Activated naive CD8-positive, alpha-beta T cell treated with anti-CD3 and anti-CD28 coated beads, Interleukin-2, amount 10 ng/mL, durations not matched to agents 7 days and 5 days (primary cell): ENCODE measurements around the gene P2RX7. TPM values are rescaled to one million over a fixed set of nuclear protein-coding genes. Genes with fewer than 3 reads are reported as not detected.
A peak's percentile ranks its signal among the peaks of the same experiment; 100 is the strongest.

ENCODE experiments used
- ATAC-seq: fragments of 150-1000 bp; cut with Tn5 transposase; one replicate; pipeline ENCODE4 v1.10.0; 2021; ENCODE audit warnings: low read depth, moderate library complexity
- POLR2A ChIA-PET: fragments of 350-600 bp; sonication (Branson Sonifier 250); formaldehyde crosslinking; loops from one replicate; lab custom pipeline; 2021; ENCODE audit warnings: antibody characterized with exemption; lab: Charles Lee
- DNase-seq: peaks from one replicate; pipeline ENCODE4 v3.0.0; 2021
- H3K27ac Mint-ChIP-seq: one replicate; pipeline ENCODE4 v1.8.0; 2022; ENCODE audit warnings: mild to moderate bottlenecking, mixed read lengths
- H3K27me3 Mint-ChIP-seq: one replicate; pipeline ENCODE4 v1.8.0; 2022; ENCODE audit warnings: mild to moderate bottlenecking, moderate library complexity, mixed read lengths
- H3K36me3 Mint-ChIP-seq: one replicate; pipeline ENCODE4 v1.8.0; 2021; ENCODE audit warnings: mild to moderate bottlenecking, mixed read lengths
- H3K4me1 Mint-ChIP-seq: one replicate; pipeline ENCODE4 v1.8.0; 2021; ENCODE audit warnings: mixed read lengths
- H3K4me3 Mint-ChIP-seq: one replicate; pipeline ENCODE4 v1.8.0; 2022; ENCODE audit warnings: mild to moderate bottlenecking, moderate library complexity, mixed read lengths
- H3K9me3 Mint-ChIP-seq: one replicate; pipeline ENCODE4 v1.8.0; 2021; ENCODE audit warnings: mixed read lengths
- total RNA-seq, 2 experiments: library from RNA; stranded (reverse); gene quantifications; one replicate each; pipeline ENCODE4 v1.2.3, GENCODE V29; 2021

The P2RX7 gene
- total RNA-seq, 2 experiments from 2014 or later: 6.6 to 7.0 TPM

DNA sequence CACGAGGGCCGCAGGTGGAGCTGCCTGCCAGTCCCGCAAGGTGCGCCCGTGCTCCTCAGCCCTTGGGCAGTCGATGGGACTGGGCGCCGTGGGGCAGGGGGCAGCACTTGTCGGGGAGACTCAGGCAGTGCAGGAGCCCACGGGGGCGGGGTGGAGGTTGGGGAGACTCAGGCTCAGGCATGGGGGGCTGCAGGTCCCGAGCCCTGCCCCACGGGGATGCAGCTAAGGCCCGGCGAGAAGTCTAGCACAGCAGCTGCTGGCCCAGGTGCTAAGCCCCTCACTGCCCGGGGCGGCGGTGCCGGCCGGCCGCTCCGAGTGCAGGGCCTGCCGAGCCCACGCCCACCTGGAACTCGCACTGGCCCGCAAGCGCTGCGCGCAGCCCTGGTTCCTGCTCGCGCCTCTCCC lies 39.2 kb upstream of the P2RX7 start:
- Mint-ChIP-seq H3K4me3 (no peak overlapping the region), H3K9me3 (no peaks in the 10 kb centered on the region), H3K36me3 (peaks cover 2% of the 10 kb centered on the region), H3K4me1 (peaks cover 33% of the 10 kb centered on the region), H3K27ac (peak overlapping the region; percentile 91), H3K27me3 (peaks cover 4% of the 10 kb centered on the region)
- DNase-seq (no peak), ATAC-seq (no peak)
- POLR2A ChIA-PET: interaction anchor here (1.0 to 2.5 kb wide), 6 partner anchors 16 to 130 kb away, joined by 3 to 18 read pairs (median 7); partner anchors contain the start of gene OASL

DNA sequence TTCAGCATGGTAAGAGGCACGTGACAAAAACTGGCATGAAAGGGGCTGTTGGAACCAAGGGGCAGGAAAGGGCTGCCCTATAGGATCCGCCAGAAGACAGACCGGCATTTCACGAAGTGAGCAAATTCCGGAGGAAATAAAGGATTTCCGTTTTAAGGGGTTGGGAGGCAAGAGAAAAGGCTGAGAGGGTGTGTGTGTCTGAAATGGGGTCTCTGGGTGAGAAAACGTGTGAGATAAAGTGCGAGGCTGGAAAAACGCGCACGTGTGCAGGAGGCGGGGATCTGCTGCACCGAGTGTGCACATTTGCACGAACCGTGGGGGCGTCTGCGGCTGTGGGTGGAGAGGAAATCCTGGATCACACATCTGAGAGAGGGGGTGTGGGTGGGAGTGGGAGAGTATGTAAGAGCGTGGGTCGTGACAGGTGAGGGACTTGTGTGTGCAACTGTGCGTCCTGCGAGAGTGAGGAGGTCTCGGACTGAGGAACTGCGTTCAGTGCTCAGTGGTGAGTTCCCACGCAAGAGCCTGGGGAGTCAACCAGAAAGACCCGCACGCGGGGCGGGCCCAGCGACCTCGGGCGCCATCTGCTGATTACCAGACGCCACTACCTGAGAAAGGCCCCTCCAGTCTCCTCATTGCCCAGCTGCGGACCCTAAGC lies 37.0 kb upstream of the P2RX7 start:
- peaks cover 8% of the 10 kb centered on the region for H3K27me3 Mint-ChIP-seq
- POLR2A ChIA-PET: interaction anchor here (0.5 to 2.2 kb wide), 3 partner anchors 9 to 35 kb away, joined by 3 to 10 read pairs (median 6); no protein-coding TSS in a partner anchor
- peaks cover 5% of the 10 kb centered on the region for H3K36me3 Mint-ChIP-seq
- peak; percentile 74 for ATAC-seq
- peak; percentile 84 for DNase-seq
- H3K9me3 Mint-ChIP-seq: peaks cover 8% of the 10 kb centered on the region
- H3K4me3 Mint-ChIP-seq: peak overlapping the region; percentile 92
- H3K27ac Mint-ChIP-seq: peak overlapping the region; percentile 89
- H3K4me1 Mint-ChIP-seq: peaks cover 31% of the 10 kb centered on the region

DNA sequence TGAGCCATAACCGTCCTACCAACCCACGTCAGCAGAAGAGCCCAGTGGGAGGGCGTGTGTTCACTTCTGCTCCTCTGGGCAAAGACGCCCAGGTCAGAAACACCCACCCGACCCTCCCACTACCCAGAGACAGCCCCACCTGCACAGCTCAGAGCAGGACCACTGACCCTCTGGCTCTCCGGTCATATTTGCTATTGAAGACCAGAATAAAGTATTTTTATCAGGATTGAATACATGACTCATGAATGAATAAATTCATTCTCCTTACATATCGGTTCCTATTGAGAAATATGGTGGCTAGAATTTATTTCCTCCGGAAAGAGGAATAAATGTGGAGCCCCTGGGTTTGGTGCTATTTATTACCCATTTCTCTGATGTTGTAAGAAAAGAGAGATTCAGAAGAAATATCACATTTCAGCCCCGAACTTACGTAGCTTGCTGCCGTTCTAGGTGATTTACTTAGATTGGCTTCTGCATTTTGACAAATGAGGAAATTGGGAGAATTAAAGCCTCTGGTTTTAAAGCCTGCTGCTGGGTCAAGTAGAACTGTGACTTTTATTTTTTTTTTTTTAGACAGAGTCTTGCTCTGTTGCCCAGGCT lies 36.4 kb upstream of the P2RX7 start:
- POLR2A ChIA-PET: interaction anchor here (1.1 to 2.2 kb wide), 2 partner anchors 9 to 36 kb away, joined by 3 to 10 read pairs; no protein-coding TSS in a partner anchor
- H3K27ac Mint-ChIP-seq: peak overlapping the region; percentile 89
- H3K4me1 Mint-ChIP-seq: peaks cover 31% of the 10 kb centered on the region
- no peak for DNase-seq
- H3K36me3 Mint-ChIP-seq: peaks cover 3% of the 10 kb centered on the region
- H3K4me3 Mint-ChIP-seq: peak overlapping the region; percentile 92
- peaks cover 8% of the 10 kb centered on the region for H3K9me3 Mint-ChIP-seq
- H3K27me3 Mint-ChIP-seq: peaks cover 8% of the 10 kb centered on the region
- ATAC-seq: no peak

DNA sequence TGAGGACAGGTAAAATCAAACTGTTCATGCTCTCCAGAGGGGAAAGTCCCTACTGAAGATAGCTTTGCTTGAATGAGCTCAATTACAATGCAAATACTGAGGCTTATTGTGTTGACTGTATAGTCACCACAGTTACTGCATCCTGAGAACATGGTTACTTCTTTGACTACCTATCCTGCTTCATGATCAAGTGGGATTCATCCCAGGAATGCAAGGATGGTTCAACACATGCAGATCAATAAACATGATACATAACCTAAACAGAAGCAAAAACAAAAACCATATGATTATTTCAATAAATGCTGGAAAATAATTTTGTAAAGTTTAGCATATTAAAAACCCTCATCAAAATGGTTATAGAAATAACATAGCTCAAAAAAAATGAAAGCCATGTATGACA lies 32.9 kb upstream of the P2RX7 start:
- H3K4me3 Mint-ChIP-seq: no peak overlapping the region
- H3K27ac Mint-ChIP-seq: no peak overlapping the region
- peaks cover 3% of the 10 kb centered on the region for H3K36me3 Mint-ChIP-seq
- POLR2A ChIA-PET: no interaction called here
- ATAC-seq (no peak), DNase-seq (no peak)
- peaks cover 8% of the 10 kb centered on the region for H3K9me3 Mint-ChIP-seq
- H3K27me3 Mint-ChIP-seq: peaks cover 8% of the 10 kb centered on the region
- H3K4me1 Mint-ChIP-seq: peaks cover 12% of the 10 kb centered on the region

DNA sequence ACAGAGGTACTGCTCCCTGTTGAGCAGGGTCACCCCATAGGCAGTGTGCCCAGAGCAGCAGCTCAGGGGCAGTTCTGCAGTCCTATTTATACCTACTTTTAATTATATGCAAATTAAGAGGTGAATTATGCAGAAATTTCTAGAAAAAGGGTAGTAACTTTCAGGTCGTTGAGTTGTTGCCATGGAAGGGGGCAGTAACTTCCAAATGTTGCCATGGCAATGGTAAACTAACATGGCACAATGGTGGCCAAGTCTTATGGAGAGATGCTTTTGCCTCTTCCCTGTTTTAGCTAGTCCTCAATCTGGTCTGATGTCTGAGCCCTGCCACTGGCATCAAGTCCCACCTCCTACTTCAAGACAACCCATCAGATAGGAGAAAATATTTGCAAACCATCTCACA lies 30.4 kb upstream of the P2RX7 start:
- H3K4me1 Mint-ChIP-seq: no peaks in the 10 kb centered on the region
- ATAC-seq (no peak), DNase-seq (no peak)
- no peak overlapping the region for H3K27ac Mint-ChIP-seq
- peaks cover 8% of the 10 kb centered on the region for H3K9me3 Mint-ChIP-seq
- peaks cover 4% of the 10 kb centered on the region for H3K27me3 Mint-ChIP-seq
- POLR2A ChIA-PET: no interaction called here
- H3K36me3 Mint-ChIP-seq: peaks cover 3% of the 10 kb centered on the region
- H3K4me3 Mint-ChIP-seq: no peak overlapping the region

DNA sequence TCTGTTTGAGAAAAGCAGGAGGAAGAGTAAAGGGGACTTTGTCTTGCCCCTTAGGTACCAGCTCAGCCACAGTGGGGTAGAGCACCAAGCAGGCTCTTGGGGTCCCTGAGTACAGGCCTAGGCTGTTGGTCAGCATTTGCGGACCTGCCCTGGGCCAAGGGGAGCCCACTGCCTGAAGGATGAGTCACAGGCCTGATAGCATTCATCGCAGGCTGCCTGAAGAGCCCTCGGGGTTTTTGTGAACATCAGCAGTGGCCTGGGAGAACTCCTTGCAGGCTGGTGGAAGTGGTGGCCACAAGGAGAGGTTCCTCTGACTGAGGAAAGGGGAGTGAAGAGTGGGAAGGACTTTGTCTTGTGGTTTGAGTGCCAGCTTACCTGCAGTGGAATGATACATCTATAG lies 25.0 kb upstream of the P2RX7 start:
- no peaks in the 10 kb centered on the region for H3K36me3 Mint-ChIP-seq
- DNase-seq (no peak), ATAC-seq (no peak)
- H3K9me3 Mint-ChIP-seq: no peaks in the 10 kb centered on the region
- POLR2A ChIA-PET: no interaction called here
- no peaks in the 10 kb centered on the region for H3K27me3 Mint-ChIP-seq
- no peak overlapping the region for H3K4me3 Mint-ChIP-seq
- no peak overlapping the region for H3K27ac Mint-ChIP-seq
- peaks cover 3% of the 10 kb centered on the region for H3K4me1 Mint-ChIP-seq

DNA sequence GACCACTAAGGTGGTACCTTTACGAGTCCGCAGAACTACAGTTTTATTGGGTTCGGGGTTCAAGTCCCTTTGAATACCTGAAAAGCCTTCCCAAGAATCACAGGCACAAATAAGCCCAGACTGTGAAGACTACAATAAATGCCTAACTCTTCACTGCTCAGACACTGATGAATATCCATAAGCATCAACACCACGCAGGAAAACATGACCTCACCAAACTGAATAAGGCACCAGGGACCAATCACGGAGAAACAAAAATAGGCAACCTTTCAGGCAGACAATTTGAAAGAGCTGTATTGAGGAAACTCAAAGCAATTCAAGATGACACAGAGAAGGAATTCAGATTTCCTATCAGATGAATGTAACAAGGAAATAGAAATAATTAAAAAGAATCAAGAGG lies 24.2 kb upstream of the P2RX7 start:
- Mint-ChIP-seq H3K9me3 (no peaks in the 10 kb centered on the region), H3K4me3 (no peak overlapping the region), H3K36me3 (no peaks in the 10 kb centered on the region), H3K4me1 (peaks cover 9% of the 10 kb centered on the region), H3K27ac (no peak overlapping the region), H3K27me3 (no peaks in the 10 kb centered on the region)
- DNase-seq (no peak), ATAC-seq (no peak)
- POLR2A ChIA-PET: no interaction called here

DNA sequence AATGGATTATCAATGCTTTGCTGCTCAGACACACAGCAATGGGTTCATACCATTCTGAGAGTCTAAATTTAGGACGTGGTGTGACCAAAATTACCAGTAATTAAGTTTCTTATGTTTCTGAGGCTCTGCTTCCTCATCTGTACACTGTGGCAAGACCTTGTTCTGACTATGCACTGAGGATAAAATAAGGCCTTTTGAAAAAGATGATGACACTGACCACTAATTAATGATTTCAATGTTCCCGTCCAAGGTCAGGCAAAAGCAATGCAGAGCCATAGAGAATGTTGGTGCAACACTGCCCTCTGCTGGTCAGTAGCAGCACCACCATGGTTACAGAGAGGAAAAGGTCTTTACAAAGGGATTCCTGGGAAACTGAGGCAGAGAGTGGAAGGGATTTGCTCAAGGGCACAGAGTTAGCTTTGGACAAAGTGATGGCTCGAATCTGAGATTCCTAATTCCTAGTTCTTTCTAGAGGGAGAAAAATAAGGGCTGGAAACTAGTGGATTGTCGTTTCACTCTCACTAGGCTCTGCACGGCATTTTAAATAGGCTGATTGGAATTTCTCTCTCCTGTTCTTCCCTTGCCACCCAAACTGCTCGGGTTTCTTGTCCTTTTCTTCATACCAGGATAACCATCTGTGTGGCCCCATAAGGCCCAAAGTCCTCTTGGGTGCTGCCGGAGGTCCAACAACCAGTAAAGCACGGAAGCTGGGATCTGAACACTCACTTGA lies 22.3 kb upstream of the P2RX7 start:
- Mint-ChIP-seq H3K9me3 (no peaks in the 10 kb centered on the region), H3K4me1 (peaks cover 9% of the 10 kb centered on the region), H3K27me3 (no peaks in the 10 kb centered on the region), H3K4me3 (no peak overlapping the region), H3K27ac (peak overlapping the region; percentile 7), H3K36me3 (no peaks in the 10 kb centered on the region)
- POLR2A ChIA-PET: interaction anchor here (1.7 kb wide), 1 partner anchor 50 kb away, joined by 4 read pairs; no protein-coding TSS in a partner anchor
- ATAC-seq (peak; percentile 78), DNase-seq (peak; percentile 53)

DNA sequence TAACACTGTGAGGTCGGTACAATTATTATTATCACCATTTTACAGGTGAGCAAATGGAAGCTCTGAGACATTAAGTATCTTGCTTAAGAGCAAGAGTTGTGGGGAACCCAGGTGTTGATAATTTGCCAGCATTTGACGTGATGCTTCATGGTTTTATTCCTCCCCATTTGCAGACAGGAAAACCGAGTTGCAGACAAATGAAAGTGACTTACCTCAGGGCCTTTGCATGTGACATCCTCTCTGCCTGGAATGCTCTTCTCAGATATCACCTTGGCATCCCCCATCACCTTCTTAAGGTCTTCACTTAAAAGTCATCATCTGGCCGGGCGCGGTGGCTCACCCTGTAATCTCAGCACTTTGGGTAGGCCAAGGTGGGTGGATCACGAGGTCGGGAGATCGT lies 21.0 kb upstream of the P2RX7 start:
- no peak for DNase-seq
- Mint-ChIP-seq H3K4me3 (no peak overlapping the region), H3K9me3 (no peaks in the 10 kb centered on the region), H3K27ac (no peak overlapping the region), H3K27me3 (no peaks in the 10 kb centered on the region), H3K4me1 (peaks cover 9% of the 10 kb centered on the region), H3K36me3 (no peaks in the 10 kb centered on the region)
- POLR2A ChIA-PET: no interaction called here
- ATAC-seq: no peak

DNA sequence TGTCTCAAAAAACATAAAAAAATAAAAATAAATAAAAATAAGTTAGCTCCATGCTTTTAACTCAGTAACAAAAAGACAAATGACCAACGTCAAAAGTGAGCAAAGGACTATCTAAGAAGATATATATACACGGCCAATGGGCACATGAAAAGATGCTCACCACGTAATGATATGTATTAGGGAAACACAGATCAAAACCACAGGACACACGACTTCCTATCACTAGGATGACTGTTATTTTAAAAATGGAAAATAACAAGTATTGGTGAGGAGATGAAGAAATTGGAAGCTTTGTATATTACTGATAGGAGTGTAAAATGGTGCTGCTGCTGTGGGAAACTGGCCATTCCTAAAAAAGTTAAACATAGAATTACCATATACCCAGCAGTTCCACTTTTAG lies 20.2 kb upstream of the P2RX7 start:
- POLR2A ChIA-PET: interaction anchor here (0.7 to 1.5 kb wide), 2 partner anchors 16 to 107 kb away, joined by 3 to 5 read pairs; no protein-coding TSS in a partner anchor
- Mint-ChIP-seq H3K4me1 (peaks cover 9% of the 10 kb centered on the region), H3K27me3 (peaks cover 3% of the 10 kb centered on the region), H3K27ac (no peak overlapping the region), H3K36me3 (no peaks in the 10 kb centered on the region), H3K4me3 (no peak overlapping the region), H3K9me3 (no peaks in the 10 kb centered on the region)
- no peak for ATAC-seq
- DNase-seq: no peak

DNA sequence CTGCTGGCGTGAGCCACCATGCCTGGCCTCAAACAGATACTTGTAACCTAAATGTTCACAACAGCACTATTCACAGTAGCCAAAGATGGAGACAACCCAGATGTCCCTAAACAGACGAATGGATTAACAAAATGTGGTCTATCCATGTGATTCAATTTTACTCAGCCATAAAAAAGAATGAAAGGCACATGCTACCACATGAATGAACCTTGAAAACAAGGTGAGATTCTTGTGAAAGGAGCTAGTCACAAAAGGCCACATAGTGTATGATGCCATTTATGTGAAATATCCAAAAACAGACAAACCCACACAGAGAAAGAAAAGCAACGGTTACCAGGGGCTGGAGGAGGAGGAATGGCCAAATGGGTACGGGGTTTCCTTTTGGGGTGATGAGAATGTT lies 19.6 kb upstream of the P2RX7 start:
- POLR2A ChIA-PET: interaction anchor here (1.5 kb wide), 1 partner anchor 108 kb away, joined by 3 read pairs; no protein-coding TSS in a partner anchor
- Mint-ChIP-seq H3K27me3 (peaks cover 3% of the 10 kb centered on the region), H3K36me3 (no peaks in the 10 kb centered on the region), H3K27ac (no peak overlapping the region), H3K4me3 (no peak overlapping the region), H3K4me1 (peaks cover 9% of the 10 kb centered on the region), H3K9me3 (no peaks in the 10 kb centered on the region)
- DNase-seq (no peak), ATAC-seq (no peak)

DNA sequence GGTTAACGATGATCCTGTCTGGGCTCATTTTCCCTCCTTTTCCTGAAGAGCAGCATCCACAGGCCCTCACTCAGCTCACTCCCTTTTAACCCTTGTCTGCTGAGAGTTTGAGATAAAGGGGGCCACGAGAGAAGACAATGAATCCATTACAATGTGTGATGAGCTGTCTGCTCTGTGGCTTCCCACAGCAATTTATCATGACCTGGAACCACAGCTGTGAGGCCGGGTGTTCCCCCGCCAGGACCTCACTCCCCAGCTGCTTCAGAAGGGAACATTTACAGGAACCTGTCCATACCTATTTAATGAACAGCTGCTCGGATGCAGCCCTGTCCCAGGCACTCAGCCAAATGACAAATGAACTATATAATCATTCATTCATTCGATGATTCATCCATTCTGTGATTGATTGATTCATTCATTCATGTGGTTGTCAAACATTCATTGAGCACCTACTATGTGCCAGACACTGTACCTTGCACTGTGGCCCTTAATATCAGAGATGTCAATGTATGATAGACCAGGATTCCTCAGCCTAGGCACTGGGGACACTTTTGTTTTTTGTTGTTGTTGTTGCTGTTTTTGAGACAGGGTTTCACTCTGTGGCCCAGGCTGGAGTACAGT lies 18.5 kb upstream of the P2RX7 start:
- Mint-ChIP-seq H3K27me3 (peaks cover 6% of the 10 kb centered on the region), H3K36me3 (no peaks in the 10 kb centered on the region), H3K27ac (no peak overlapping the region), H3K4me3 (no peak overlapping the region), H3K9me3 (no peaks in the 10 kb centered on the region), H3K4me1 (peaks cover 9% of the 10 kb centered on the region)
- DNase-seq: no peak
- POLR2A ChIA-PET: interaction anchor here (0.6 to 1.5 kb wide), 2 partner anchors 15 to 109 kb away, joined by 3 read pairs; no protein-coding TSS in a partner anchor
- ATAC-seq: no peak

DNA sequence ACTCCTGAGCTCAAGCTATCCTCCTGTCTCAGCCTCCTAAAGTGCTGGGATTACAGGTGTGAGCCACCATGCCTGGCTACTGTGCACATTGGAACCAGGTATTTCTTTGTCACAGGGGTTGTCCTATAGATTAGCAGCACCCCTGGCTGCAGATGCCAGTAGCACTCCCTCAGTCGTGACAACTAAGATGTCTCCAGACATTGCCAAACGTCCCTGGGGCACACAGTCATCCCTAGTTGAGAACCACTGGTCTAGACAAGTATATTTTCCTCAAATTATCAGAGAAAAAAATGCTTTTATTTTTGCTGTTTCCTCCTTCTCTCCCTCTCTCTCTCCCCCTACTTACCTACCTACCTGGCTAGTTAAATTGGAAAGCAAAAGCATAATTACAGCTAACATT lies 17.9 kb upstream of the P2RX7 start:
- Mint-ChIP-seq H3K9me3 (no peaks in the 10 kb centered on the region), H3K27me3 (peaks cover 11% of the 10 kb centered on the region), H3K27ac (no peak overlapping the region), H3K36me3 (no peaks in the 10 kb centered on the region), H3K4me3 (no peak overlapping the region), H3K4me1 (peaks cover 9% of the 10 kb centered on the region)
- POLR2A ChIA-PET: no interaction called here
- DNase-seq: no peak
- no peak for ATAC-seq
